ENCODE results near the gene CADM2.

DNA sequence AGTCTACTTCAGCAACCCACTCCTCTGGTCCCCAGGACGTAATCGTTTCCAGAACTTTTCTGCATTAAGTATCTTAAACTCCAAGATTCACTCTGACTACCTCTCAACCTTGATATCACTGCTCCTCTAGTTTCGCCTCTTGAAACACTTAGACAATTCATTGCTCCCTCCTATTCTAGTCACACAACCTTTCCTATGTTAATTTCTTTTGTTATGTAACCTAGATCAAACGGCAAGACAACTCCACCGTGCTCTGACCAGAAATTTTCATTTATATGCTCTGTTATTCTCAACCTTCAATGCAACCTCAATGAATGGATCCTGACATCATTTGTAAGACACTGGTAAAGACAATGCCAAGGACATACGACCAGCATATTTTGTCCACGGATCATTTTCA, 71.3 kb downstream of the CADM2 start:
- no peak for TF ChIP-seq CTCF (conservative IDR thresholded peaks at IDR 0.05)
- TF ChIP-seq ZFX (IDR thresholded peaks at IDR 0.05): no peak
